GM11168 (cell line): ENCODE results near the gene OXA1L.
"Not testable (repeated sequence)": the region's sequence is repeated elsewhere in the genome, so short reads cannot be mapped to it uniquely, and the experiment has no call there.

Experiments
- in situ Hi-C: fragments of 300-500 bp; cut with MboI; formaldehyde crosslinking; loops from one replicate; pipeline ENCODE4 v1.12.0; 2022; ENCODE audit warnings: low sequenced_read_pairs; ENCODE audit not compliant: unreplicated experiment

OXA1L gene

DNA sequence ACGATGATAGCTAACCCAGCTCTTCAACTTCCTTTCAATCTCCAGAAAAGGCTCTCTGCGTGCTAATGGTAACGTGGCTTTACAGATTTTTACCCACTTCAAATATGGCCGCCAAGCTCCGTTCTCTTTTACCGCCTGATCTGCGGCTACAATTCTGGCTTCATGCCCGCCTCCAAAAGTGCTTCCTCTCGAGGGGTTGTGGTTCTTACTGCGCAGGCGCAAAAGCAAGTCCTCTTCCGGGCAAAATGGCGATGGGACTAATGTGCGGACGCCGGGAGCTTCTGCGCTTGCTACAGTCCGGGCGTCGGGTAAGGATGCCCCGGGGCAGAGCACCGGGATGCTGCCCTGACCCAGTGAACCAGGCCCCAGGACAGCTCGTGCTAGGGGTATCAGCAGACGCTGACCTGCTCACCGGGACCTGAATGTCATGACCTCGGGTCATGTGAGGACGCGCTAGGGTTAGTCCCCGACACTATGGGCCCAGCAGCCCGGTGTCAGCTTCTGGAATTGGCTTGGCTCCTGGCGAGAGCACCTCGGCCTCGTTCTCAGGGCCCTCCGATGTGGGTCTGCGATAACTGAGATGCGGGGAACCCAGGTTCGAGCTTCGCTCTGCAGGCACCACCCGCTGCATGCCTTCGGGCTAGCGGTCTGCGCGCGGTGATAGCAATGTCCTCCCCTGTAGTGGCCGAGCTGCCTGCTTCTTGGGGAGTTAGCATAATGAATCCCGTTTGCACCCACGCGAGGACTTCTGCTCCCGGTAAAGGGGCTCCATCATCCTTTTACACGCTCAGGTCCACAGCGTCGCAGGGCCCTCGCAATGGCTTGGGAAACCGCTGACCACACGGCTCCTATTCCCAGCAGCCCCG lies at the start of gene OXA1L:
Gene OXA1L, plus strand, starts transcription at position 232 of the 866 bp plus-strand sequence. Its CDS starts 14 bp downstream, at position 246.
- in situ Hi-C loops = no loop called here

GRCh38 chr14:22718091-22718490 lies 48.4 kb upstream of the OXA1L start:
- in situ Hi-C loops = no loop called here

DNA sequence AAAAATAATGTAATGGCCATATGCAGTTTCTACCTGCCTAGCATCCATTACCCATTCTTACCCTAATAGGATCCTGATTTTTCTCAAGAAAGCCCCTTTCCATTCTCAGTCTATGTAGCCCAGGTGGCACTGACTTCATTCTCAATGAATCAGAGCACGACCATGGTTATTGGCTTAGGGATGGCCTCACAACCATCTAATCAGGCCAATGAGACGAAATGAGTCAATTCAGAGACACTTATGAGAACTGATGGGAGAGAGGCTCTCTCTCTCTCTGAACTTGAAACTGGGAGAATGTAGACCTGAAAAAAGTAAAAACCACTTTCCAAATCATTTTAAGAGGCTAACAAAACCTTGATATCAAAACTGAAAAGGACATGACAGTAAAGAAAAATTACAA lies 45.3 kb upstream of the OXA1L start:
- in situ Hi-C loops = no loop called here

GRCh38 chr14:22723815-22724214 lies 42.7 kb upstream of the OXA1L start:
- in situ Hi-C loops = no loop called here

DNA sequence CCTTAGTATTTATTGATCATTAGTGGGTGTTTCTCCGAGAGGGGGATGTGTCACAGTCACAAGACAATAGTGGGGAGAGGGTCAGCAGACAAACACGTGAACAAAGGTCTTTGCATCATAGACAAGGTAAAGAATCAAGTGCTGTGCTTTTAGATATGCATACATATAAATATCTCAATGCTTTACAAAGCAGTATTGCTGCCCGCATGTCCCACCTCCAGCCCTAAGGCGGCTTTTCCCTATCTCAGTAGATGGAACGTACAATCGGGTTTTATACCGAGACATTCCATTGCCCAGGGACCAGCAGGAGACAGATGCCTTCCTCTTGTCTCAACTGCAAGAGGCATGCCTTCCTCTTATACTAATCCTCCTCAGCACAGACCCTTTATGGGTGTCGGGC lies 41.6 kb upstream of the OXA1L start:
- in situ Hi-C loops = not testable (repeated sequence)

DNA sequence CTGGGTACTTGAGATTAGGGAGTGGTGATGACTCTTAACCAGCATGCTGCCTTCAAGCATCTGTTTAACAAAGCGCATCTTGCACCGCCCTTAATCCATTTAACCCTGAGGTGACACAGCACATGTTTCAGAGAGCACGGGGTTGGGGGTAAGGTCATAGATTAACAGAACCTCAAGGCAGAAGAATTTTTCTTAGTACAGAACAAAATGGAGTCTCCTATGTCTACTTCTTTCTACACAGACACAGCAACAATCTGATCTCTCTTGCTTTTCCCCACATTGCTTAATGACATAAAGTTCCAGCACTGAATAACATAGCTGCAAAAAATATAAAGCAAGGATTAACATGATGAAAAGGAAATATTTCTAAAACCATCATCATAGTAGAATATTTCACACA lies 41.1 kb upstream of the OXA1L start:
- in situ Hi-C loops = not testable (repeated sequence)

DNA sequence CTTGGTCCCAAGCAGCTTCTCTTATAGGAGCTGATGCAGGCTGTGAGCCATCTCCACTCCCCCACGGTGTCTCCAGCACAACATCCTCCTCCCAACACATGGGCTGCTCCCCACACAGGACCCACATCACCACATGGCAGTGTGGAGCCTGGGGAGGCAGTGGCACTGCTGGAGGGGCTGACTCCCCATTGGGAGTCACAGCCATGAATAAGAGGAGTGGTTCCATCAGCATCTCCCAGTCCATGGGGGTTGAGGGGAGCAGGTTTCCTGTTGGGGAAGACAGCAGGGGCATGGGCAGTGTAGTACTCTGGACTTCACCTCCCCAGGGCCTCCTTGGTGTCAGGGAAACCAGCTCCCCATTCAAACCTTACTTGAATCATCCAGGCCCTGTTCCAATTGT lies 40.5 kb upstream of the OXA1L start:
- in situ Hi-C loops = no loop called here

GRCh38 chr14:22732062-22732461 lies 34.4 kb upstream of the OXA1L start:
- in situ Hi-C loops = not testable (repeated sequence)

DNA sequence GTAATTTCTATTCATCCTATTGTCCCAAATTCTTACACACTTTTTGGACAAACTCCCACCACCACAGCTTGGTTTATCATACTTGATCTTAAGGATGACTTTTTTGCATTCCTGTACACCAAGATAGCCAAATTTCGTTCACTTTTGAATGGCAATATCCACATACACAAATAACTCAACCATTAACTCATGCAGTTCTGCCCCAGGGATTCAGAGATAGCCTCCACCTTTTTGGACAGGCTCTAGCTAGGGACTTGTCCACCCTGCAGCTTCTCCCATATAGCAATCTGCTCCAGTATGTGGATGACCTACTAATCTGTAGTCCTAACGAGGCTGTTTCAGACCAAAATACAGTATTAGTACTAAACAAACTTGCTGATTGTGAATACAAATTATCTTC lies 32.7 kb upstream of the OXA1L start:
- in situ Hi-C loops = no loop called here

DNA sequence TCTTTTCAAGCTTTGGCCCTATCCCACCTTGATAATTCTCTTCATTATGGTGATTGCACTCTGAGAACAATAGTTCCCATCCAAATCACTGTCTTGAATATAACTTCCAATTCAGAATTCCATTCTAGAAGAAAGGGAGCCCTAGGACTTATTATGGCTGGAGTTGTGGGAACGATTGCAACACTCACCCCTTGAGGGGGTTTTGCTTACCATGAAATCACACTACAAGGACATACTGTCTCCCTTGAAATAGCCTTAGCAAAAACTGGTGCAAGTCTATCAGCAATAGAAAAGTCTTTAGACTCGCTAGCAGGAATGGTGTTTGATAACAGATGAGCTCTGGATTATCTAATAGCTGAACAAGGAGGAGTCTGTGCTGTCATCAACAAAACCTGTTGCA lies 31.4 kb upstream of the OXA1L start:
- in situ Hi-C loops = no loop called here

- in situ Hi-C loops = not testable (repeated sequence)
Measured at GRCh38 chr14:22736384-22736783, 30.1 kb upstream of the OXA1L start.

DNA sequence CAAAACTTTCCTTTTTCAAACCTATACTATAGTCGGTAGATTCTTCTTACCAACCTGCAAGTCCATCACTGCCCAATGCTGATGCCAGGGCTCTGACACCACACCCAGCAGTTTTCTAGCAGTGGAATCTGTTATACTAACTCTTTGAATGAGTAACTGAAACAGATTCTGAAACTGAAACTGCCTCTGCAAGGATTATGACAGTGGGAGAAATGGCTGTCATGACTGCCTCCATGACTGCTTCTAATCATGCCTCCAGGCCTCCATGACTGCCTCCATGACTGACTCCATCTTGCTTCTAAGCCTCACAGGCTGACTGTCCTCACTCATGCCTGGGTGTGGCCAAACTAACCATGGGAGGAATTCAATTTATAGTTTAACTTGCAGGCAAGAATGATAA lies 29.4 kb upstream of the OXA1L start:
- in situ Hi-C loops = no loop called here

GRCh38 chr14:22739423-22739822 lies 27.1 kb upstream of the OXA1L start:
- in situ Hi-C loops = no loop called here

GRCh38 chr14:22740020-22740419 lies 26.5 kb upstream of the OXA1L start:
- in situ Hi-C loops = no loop called here

DNA sequence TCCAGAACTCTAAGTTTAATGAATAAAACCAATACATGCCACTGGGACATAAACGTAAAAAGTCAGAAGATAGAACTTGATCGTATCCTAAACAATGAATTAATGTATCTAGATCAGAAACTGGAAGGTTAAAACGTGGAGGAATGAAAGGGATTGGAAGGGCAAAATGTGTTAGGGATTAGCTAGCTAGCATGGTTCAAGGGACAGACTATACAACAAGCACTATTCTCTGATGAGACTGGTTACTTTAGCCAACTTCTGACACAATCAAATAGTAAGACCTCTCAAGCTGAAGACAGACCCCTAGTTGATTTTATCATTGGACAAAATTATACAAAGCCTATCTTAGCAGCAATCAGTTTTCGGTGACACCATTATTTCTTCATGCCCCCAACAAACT lies 18.7 kb upstream of the OXA1L start:
- in situ Hi-C loops = no loop called here

GRCh38 chr14:22748206-22748605 lies 18.3 kb upstream of the OXA1L start:
- in situ Hi-C loops = no loop called here

DNA sequence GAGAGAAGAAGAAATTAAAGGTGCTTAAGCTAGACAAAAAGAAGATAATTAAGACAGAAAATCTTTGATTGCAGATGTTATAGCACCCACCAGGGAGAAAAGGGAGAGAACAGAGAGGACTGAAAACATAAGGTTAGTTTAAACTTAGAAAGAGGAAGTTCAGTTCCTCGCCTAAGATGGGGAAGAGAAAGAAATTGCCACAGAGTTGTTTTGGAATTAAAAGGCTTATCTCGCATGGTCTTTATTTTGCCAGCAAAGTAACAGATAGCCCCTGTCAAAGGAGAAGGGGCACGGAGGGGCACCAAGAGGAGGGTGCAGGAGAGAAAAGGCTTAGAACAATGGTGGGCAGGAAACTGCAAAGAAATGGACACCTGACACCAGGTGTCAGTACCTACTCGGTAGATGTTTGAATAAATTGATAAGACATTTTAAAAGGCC lies 17.8 kb upstream of the OXA1L start:
- in situ Hi-C loops = no loop called here

DNA sequence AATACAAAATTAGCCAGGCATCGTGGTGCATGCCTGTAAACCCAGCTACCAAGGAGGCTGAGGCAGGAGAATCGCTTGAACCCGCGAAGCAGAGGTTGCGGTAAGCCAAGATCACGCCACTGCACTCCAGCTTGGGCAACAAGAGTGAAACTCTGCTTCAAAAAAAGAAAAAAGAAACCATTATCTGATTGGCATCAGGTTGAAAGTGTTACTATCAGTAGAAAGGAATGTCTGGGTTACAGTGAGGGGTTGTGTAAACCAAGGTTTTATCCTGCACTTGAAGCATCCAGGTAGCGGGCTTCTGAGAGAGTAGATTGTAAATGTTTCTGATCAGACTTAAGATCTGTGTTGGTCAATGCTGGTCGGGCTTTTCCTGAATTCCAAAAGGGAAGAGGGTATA lies 14.1 kb upstream of the OXA1L start:
- in situ Hi-C loops = no loop called here

DNA sequence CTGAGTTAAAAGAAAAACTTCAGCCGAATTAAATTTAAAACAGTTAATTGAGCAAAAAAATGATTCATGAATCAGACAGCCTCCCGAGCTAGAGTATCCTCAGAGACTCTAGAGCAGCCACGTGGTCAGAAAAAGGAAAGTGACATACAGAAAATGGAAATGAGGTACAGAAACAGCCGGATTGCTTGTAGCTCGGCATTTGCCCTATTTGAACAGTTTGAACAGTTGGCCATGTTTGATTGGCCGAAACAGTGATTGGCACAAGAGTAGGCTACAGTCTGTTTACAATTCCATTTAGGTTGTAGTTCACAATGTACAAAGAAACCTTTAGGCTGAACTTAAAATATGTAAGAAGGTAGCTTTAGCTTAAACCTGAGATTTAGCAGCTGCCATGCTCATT lies 12.9 kb upstream of the OXA1L start:
- in situ Hi-C loops = no loop called here

GRCh38 chr14:22757972-22758650 lies 8.4 kb upstream of the OXA1L start:
- in situ Hi-C loops = not testable (repeated sequence)

GRCh38 chr14:22761734-22762133 lies 4.8 kb upstream of the OXA1L start:
- in situ Hi-C loops = no loop called here

- in situ Hi-C loops = no loop called here
Measured at GRCh38 chr14:22764382-22764781, 2.1 kb upstream of the OXA1L start.
